MM.1S (cell line): Measurements from ENCODE around the gene GPSM3.

Experiments
- DNase-seq: peaks from one replicate; pipeline ENCODE4 v3.0.0-alpha.2; 2015
- H2AFZ ChIP-seq: fragments of 300-600 bp; sonication (generic); 2 replicates; pipeline ENCODE4 v1.6.0; 2016; ENCODE audit warnings: antibody characterized with exemption, low read length
- H3F3A ChIP-seq: fragments of 300-600 bp; sonication (generic); 2 replicates; pipeline ENCODE4 v1.6.1; 2016; ENCODE audit warnings: mild to moderate bottlenecking, antibody characterized with exemption, low read length, moderate library complexity, mixed read lengths; ENCODE audit not compliant: insufficient read depth
- H3K27ac ChIP-seq: fragments of 300-600 bp; sonication (generic); 2 replicates; pipeline ENCODE4 v1.5.1; 2016; ENCODE audit warnings: mild to moderate bottlenecking, low read length
- H3K27me3 ChIP-seq: fragments of 300-600 bp; sonication (generic); replicated peaks from 2 replicates; pipeline ENCODE4 v1.6.0; 2016; ENCODE audit warnings: low read length; ENCODE audit not compliant: insufficient read depth
- H3K36me3 ChIP-seq: fragments of 300-600 bp; sonication (generic); replicated peaks from 2 replicates; pipeline ENCODE4 v1.6.1; 2016; ENCODE audit warnings: mild to moderate bottlenecking, low read length, mixed read lengths; ENCODE audit not compliant: insufficient read depth
- H3K4me1 ChIP-seq: fragments of 300-600 bp; sonication (generic); 2 replicates; pipeline ENCODE4 v1.6.1; 2016; ENCODE audit warnings: low read length, mixed read lengths
- H3K4me2 ChIP-seq: fragments of 300-600 bp; sonication (generic); 2 replicates; pipeline ENCODE4 v1.6.0; 2016; ENCODE audit warnings: low read depth, low read length
- H3K4me3 ChIP-seq: fragments of 300-600 bp; sonication (generic); 2 replicates; pipeline ENCODE4 v1.5.1; 2016; ENCODE audit warnings: low read length, mixed read lengths
- H3K79me2 ChIP-seq: fragments of 300-600 bp; sonication (generic); 2 replicates; pipeline ENCODE4 v1.6.1; 2016; ENCODE audit warnings: mixed run types, low read length, mixed read lengths
- H3K9ac ChIP-seq: fragments of 300-600 bp; sonication (generic); 2 replicates; pipeline ENCODE4 v1.6.1; 2016; ENCODE audit warnings: low read length, mixed read lengths
- H3K9me2 ChIP-seq: fragments of 300-600 bp; sonication (generic); replicated peaks from 2 replicates; pipeline ENCODE4 v1.6.1; 2016; ENCODE audit warnings: mild to moderate bottlenecking, low read length, mixed read lengths; ENCODE audit not compliant: insufficient read depth
- H3K9me3 ChIP-seq: fragments of 300-600 bp; sonication (generic); replicated peaks from 2 replicates; pipeline ENCODE4 v1.6.1; 2016; ENCODE audit warnings: mild to moderate bottlenecking, low read length, mixed read lengths; ENCODE audit not compliant: insufficient read depth
- H4K20me1 ChIP-seq: fragments of 300-600 bp; sonication (generic); 2 replicates; pipeline ENCODE4 v1.6.1; 2016; ENCODE audit warnings: mild to moderate bottlenecking, low read length, moderate library complexity, mixed read lengths; ENCODE audit not compliant: insufficient read depth
- CTCF ChIP-seq: fragments of 300-600 bp; sonication (generic); IDR thresholded peaks from 2 replicates; pipeline ENCODE4 v1.5.1; 2016; ENCODE audit warnings: antibody characterized with exemption, low read length, mixed read lengths
- EZH2 ChIP-seq: fragments of 300-600 bp; sonication (generic); optimal IDR thresholded peaks from 2 replicates; pipeline ENCODE3; 2017; ENCODE audit warnings: low read depth, mild to moderate bottlenecking, antibody characterized with exemption, low read length, mixed read lengths
- EZH2phosphoT487 ChIP-seq: fragments of 300-600 bp; sonication (generic); IDR thresholded peaks from 2 replicates; pipeline ENCODE4 v1.6.1; 2018; ENCODE audit warnings: antibody characterized with exemption, low read length

GPSM3 gene

GRCh38 chr6:32154514-32155161 is 37.8 kb downstream of the GPSM3 start:
- peak; percentile 74 for DNase-seq
- Histone ChIP-seq H2AFZ (peak overlapping the region; percentile 98), H3K79me2 (no peaks in the 10 kb centered on the region), H3K9ac (peak overlapping the region; percentile 44; the same call in 1 of the 2 replicates), H4K20me1 (no peaks in the 10 kb centered on the region), H3K4me3 (peak overlapping the region; percentile 79), H3K36me3 (no peaks in the 10 kb centered on the region), H3K4me1 (0 out of 2 replicates have a peak, but pooled peaks cover 4% of the 10 kb centered on the region), H3K4me2 (peak overlapping the region; percentile 99), H3K9me3 (no peaks in the 10 kb centered on the region), H3K9me2 (no peaks in the 10 kb centered on the region), H3K27ac (no peak overlapping the region), H3K27me3 (peaks cover 43% of the 10 kb centered on the region), H3F3A (no peaks in the 10 kb centered on the region)
- no peak for TF ChIP-seq EZH2
- TF ChIP-seq EZH2phosphoT487: no peak
- TF ChIP-seq CTCF: peak; percentile 67

GRCh38 chr6:32153564-32154513 is 38.6 kb downstream of the GPSM3 start, which contains the start of gene PPT2:
Gene PPT2 (plus strand): TSS chr6:32154141. CDS start chr6:32154595, 454 bp downstream.
- H3K9me3 ChIP-seq: no peaks in the 10 kb centered on the region
- no peak within 1 kb of the TSS for H3K27ac ChIP-seq
- H3K4me1 ChIP-seq: 0 out of 2 replicates have a peak, but pooled peaks cover 4% of the 10 kb centered on the region
- H3K9me2 ChIP-seq: no peaks in the 10 kb centered on the region
- H4K20me1 ChIP-seq: no peaks in the 10 kb centered on the region
- H3K4me2 ChIP-seq: peak within 1 kb of the TSS; percentile 99
- H3K4me3 ChIP-seq: peak within 1 kb of the TSS; percentile 79
- peaks cover 51% of the 10 kb centered on the region for H3K27me3 ChIP-seq
- peak within 1 kb of the TSS; percentile 98 for H2AFZ ChIP-seq
- H3F3A ChIP-seq: no peaks in the 10 kb centered on the region
- H3K79me2 ChIP-seq: no peaks in the 10 kb centered on the region
- no peak for TF ChIP-seq EZH2phosphoT487
- peak within 1 kb of the TSS; percentile 44; the same call in 1 of the 2 replicates for H3K9ac ChIP-seq
- DNase-seq: peak; percentile 11
- no peaks in the 10 kb centered on the region for H3K36me3 ChIP-seq

GRCh38 chr6:32152769-32153563 is 39.5 kb downstream of the GPSM3 start:
- Histone ChIP-seq H3K9ac (no peak overlapping the region), H3K36me3 (no peaks in the 10 kb centered on the region), H3K4me2 (no peak overlapping the region), H3K4me1 (0 out of 2 replicates have a peak, but pooled peaks cover 4% of the 10 kb centered on the region), H3K4me3 (no peak overlapping the region), H2AFZ (no peak overlapping the region), H4K20me1 (no peaks in the 10 kb centered on the region), H3K27ac (no peak overlapping the region), H3K79me2 (no peaks in the 10 kb centered on the region), H3K9me3 (no peaks in the 10 kb centered on the region), H3K27me3 (peaks cover 60% of the 10 kb centered on the region), H3K9me2 (no peaks in the 10 kb centered on the region), H3F3A (no peaks in the 10 kb centered on the region)
- TF ChIP-seq CTCF (no peak), EZH2 (no peak), EZH2phosphoT487 (no peak)
- DNase-seq: no peak
